Stimulated activated CD8-positive, alpha-beta memory T cell treated with anti-CD3 and anti-CD28 coated beads, Interleukin-2, amount 100 ng/mL, for 48 hours (primary cell): ENCODE data around the gene TMEM88.

Experiments
- DNase-seq, 2 donors: peaks; one replicate each; pipeline ENCODE4 v3.0.0-alpha.2; 2020; ENCODE audit warnings: low read depth in 2 of 2

The TMEM88 gene

DNA sequence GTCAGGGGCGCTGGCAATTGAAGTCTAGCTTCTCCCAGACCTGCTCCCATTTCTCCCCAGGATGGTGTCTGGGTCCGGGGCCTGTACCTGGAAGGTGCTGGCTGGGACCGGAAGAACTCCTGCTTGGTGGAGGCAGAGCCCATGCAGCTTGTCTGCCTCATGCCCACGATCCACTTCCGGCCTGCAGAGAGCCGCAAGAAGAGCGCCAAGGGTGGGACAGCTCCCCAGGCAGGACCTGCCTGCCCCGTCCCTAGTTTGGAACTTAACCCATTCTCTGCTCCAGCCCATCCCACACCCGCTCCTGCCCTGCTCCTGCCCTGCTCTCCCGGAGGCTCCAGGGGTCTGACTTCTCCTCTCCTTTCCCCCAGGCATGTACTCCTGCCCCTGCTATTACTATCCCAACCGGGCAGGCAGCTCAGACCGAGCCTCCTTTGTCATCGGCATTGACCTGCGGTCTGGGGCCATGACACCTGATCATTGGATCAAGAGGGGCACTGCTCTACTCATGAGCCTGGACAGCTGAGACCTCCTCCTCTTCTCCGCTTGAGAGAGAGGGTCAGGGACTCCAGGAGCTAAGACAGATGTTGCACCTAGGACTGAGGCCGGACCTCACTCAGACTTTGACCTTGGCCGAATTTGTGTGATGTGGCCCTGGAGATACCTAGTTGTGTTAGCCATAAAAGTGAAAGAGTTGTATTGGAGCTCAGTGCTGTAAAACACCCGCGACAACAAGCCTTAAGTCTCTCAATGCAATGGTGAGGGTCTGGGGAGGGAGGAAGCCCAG lies 21.7 kb upstream of the TMEM88 start:
- DNase-seq: no peak

DNA sequence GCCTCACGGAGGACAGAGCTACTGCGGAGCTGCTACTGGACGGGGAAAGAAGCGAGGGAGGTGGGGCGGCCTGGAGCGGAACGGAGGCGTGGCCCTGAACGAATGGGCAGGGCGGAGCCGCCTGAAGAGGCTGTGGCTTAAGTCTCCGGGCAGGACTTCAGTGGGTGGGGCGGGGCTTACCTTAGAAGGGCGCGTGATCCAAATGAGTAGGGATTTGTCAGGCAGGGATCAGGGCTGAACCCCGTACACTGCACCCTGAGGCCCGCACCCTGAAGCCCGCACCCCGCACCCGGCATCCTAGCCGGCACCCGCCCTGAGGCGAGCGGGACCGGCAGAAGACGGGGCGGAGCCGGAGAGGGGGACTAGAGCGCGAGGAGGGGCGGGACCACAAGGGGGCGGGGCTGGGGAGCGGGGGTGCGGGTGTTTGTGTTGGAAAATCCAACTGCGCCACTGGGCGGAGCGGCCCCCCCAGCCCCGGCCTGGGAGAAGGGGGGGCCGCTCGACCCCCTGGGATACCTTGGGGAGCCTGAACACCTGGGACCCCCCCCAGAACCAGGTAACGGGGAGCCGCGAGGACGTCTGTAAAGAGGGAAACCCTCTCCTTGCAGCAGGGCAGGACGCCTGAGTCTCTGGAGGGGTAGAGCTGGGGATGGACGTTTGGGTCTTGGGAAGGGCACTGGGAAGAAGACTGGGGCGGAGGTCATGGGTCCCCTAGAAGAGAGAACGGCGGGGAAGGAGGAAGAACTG lies 20.9 kb upstream of the TMEM88 start, which contains the start of gene KDM6B:
Gene KDM6B, plus strand, starts transcription at position 423 of the 747 bp plus-strand sequence. CDS start 11,338 bp downstream, outside the sequence.
- peak; percentile 79 to 84 for DNase-seq

DNA sequence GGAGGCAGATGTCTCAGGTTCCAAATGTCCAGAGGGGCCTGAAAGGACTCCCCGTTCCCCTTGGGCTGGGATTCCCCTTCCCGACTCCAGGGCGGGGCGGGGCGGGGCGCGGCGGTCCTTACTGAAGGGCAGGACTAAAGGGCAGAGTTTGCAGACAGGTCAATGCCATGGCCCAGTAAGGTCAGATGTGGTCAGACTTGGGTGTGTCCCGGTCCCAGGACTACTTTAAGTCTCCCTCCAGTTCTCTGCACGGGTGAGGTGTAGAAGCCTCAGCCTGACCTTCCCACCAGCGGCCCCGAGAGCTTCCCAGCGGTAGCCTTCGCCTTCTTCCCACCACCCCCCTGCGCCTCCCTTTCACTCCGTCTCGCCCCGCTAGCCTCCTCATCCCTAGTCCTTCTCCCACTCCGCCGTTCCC lies 20.3 kb upstream of the TMEM88 start:
- no peak for DNase-seq

DNA sequence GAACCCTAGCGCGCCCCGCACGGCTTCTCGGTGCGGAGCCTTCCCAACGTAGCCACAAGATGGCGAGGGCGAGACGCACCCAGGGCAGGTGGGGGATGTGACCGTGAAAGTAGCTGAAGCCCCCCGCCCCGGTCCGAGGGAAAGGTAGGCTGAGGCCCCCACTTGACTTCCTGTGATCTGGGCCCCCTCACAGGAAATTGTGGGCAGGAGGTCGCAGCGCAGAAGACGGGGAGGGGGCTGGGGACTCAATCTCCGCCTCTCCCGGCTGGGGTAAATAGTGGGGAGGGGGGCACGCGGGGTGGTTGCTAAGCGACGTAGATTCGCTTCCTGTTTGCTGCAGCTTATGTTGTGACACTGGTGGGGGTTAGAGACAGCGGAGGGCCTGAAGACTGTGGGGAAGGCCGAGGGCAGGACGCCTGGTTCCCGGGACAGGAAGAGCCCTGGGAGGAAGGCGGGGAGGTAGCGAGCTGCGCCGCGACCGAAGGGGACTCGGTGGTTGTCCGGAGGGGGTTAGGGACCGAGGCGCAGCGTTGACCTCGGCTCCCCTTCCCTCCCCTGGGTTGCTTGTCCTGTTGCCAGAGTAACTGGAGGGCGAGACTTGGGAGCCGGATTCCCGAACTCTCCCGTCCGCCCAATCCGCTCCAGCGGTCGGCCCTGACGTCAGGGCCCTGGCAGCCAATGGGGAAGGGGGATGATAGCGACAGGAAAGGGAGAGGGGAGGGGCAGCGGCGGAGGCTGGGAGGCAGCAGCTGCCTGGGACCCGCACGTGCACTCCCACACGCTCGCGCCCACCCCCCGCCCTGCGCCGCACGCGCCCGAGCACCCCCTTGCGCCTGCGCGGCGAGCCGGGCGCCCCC lies 19.7 kb upstream of the TMEM88 start:
- DNase-seq: peak; percentile 82 to 87

DNA sequence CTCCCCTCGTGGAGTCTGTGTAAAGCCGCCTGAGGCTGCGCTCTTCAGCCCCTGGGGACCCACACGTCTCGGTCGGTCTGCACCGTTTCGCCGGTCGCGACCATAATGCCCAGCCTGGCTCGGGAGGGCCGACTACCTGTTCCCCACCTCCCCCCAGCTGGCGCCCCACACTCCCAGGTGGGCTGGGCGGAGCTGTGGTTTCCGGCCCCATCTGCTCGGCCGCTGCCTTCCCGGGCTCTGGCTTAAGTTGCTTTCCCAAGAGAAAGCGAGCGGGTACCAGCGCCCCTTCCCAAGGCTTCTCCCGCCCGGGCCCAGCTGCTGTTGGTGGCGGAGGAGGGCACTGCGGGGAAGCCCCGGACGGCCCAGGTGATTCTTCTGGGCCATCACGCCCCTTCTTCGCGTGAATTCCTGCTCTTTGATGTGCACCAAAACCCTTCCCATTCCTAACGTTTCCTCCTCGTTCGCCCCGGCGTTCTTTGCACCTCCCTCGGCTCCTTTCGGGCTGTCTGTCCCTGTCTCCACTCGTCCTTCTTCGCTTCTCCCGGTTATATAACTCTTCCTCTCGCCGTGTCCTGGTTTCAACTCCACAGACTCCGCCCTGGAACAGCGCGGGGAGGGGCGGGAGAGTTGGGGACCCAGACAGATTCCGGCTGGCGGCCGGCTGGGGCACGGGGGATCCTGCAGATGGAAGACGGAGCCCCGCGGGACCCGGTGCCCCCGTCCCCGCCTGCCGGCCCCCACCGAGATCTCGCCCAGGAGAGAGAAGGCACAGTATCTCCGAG lies 18.9 kb upstream of the TMEM88 start:
- DNase-seq: no peak

DNA sequence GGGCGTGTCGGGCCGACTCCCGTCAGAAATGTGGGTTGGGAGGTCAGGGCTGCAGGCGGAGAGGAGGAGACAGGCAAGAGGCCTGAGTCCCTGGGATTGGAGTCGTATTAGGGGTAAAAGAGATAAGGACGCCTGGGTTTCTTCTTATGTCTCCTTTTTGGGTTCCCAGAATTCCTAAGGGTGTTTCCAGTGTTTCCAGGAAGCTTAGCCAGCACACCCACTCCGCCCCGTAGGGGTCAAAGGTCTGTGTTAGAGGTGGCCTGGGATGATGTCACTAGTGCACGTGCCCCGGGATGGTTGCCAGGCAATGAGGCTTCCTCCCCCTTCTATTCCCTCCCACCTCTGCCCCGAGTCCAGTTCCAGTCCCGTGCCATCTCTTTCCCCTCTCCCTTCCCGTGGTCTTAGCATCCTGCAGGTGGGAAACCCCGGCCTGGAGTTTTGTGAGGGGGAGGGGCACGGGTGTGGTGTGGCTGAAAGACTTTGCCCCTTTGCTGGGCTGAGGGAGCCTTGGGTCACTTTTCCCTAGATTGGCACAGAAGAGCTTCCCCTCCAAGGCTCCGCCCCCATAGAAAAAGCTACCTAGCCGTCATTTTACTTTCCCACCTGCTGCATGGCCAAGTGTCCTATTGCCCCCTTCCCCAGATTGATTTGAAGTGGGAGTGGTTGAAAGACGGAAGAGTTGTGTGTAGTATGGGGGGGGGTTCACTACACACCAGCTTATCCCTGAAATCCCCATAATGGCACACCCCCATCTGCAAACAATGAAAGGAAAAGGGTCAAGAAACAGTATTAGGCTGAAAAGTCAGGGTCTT lies 18.1 kb upstream of the TMEM88 start:
- DNase-seq: peak in 1 of 2 donors; percentile 56

DNA sequence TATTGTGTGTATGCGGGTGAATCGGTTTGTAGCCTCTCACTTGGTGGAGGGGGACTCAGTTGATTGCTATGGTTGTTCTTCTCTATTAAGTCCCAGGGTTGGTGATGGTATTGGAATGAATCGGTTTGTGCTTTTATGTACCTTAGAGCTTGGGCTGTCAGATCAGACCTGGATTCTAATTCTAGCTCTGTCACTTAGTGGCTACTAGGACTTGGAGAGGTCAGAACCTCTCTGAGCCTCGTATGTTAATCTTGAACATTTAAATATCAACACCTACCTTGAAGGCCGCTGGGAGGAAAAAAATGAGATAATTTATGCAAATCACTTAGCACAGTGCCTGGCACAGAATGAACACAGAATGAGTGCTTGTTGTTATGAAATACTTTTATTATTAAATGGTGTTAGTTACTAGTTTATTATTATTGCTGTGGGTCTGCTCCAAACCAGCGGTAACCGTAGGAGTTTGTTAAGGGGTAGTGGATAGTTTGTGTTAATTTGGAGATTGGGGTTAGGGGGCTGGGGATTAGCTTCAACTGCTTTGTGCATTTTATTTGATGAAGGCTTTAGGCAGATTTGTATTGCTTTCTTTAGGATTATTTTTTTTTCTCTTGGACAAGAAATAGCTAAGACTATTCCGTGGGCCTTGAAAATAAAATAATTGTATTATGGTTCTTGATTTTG lies 17.3 kb upstream of the TMEM88 start:
- no peak for DNase-seq

DNA sequence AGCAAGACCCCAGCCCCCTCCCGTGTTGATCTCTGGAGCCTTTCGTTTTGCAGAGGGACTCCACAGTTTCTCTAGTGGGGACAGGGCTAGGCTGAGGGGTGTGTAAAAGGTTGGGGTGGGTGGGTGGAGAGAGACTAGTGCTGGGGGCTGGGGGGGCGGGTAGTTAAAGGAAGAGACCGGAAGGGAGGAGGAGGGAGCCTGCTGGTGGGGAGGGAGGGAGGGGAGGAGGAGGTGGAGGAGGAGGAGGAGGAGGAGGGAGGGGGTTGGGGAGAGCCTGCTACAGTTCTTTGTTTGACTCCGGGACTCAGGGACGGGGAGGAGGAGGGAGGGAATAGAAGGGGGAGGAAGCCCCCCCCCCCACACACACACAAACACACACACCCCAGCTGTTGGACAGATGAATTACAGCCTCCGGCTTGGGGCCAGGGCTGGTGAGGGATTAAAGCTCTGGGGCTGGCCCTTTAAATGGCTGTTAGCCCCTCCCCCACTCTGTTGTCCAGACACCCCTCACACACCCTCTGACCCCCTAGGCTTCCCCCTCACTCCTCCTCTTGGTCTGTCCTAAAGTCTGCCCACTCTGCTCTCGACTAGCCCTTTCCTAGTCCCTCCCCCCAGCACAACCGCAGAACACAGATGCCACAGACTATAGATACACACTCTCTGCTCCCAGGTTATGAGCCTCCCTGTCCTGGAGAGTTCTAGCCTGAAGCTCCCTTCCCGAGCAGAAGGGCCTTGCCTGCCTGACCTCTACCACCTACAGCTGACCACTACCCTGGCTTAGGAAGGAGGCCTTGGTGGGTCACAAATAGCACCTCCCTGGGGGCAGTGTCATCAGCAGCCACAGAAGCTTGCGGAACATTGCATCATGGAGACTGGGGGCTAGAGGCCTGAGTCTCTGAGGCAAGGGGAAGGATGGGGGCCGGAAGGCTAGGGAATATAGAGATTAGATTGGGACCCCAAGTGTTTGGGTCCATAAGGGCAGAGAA lies 16.5 kb upstream of the TMEM88 start:
- DNase-seq: no peak

DNA sequence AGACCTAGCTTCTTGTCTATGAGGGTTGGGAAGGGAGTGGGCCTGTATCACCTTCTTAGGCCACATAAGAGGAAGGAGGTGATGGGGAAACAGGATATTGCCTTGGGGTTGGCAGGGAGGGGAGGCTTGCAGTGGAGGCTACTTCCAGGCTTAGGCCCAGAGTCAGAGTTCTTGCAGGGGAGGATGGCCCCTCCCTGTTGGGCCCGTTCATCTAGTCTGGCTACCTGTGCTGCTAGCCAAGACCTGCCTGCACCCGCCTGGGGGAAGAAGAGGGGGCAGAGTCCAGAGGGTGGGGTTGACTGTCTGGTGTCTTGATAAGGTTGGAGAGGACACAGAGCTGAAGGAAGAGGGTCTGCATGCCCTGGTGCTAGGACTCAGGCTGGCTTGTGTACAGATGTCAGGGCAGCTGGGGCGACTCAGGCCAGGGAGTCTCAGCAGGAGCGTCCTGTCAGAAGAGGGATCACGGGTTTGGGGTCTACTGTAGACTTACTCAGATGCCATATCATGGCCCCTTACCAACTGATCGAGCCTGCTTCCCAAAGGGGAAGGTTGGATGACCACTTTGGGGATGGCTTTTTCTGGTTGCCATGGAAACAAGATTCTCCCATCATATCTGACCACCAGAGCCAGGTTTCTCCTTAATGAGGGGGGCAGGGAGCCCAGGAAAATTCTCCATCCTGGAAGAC lies 15.5 kb upstream of the TMEM88 start:
- DNase-seq: no peak

DNA sequence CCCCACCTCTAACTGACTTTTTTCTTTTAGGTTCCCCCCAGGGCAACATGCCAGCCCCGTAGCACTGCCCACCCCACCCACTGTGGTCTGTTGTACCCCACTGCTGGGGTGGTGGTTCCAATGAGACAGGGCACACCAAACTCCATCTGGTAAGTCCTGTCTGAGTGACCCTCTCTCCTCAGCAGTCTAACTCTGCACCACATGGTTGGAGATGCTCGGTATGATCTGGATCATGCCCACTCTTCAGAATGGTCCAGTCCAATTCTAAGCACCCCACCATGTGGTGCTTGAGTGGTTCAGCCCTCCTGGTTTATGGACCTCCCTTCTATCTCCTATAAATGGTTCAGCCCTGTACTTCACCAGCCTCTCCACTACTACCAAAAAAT lies 15.0 kb upstream of the TMEM88 start:
- DNase-seq: no peak

DNA sequence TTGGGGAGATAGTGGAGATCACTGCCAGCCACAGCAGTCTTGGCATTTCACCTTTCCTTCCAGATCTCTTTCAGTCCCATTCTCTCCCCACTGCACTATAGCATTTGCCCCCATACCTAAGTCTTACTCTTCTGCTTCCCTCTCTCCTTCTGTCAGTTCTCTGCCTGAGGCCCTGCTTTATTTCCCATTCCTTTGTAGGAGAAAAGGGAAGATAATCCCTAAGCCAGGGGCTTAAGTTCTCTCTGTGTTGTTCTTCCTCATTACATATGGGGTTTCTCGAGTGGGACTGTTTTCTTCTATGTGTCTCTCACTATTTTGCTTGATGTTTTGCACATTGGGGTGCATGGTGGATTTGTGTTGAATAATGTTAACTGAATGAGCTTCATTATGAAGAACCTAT lies 14.4 kb upstream of the TMEM88 start:
- no peak for DNase-seq

DNA sequence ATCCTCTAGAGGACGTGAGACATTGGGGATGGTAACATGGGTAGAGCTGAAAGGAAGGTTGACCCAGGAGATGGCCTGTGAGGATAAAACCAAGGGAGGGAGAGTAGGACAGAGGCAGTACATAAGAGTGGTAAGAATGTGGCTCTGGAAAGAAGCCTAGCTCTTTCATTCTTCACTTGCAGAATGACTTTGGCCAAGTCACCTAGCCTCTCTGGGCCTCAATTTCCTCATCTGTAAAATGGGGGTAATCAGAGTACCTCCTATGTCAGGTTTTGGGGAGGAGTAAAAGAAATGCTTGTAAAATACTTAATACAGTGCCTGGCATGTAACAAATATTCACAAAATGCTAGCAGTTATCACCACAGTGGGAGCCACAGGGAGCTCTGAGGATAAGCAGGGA lies 14.0 kb upstream of the TMEM88 start:
- DNase-seq: no peak

DNA sequence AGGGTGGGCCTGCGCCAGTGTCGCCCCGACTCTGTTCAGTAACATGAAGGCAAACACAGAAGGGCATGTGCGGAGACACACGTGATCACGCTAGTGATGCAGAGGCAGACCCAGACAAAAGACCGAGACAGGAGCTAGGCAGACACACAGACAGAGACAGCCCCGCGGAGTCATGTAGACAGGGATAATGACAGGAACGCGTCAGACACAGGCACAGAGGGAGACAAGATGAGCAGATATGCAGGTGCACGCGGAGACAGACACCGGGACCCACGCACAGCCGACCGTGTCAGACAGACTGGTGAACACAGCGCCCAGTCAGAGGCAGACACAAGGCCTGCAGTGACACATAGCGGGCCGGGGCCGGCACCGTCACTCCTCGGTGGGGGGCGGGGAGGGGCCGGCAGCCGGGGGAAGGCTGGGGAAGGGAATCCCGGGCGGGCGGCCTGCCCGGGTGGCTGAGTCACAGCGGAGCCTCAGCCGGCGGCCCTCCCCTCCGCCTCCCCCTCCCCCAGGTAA lies 13.4 kb upstream of the TMEM88 start:
- peak; percentile 88 to 90 for DNase-seq

DNA sequence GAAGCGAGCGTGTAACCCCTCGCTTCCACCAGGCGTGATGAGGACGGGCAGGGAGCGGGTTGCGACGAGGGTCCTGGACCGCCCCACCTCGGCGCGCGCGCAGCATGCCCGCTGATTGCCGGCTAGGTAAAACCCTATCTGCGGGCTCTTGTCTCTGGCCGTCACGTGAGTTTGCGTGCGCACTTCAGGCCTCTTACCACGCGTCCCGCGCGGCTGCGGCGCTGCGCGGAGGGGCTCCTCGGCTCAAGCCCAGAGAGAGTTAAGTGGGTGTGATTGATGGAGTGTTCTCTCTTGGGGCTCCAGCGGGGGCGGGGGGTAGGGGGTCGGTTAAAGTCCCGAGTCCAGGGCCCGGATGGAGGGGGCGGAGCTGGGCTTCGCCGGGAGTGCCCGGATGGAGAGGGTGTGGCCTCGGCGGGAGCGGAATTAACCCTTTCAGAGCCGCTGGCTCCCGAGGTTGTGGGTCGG lies 12.9 kb upstream of the TMEM88 start:
- DNase-seq: peak; percentile 79 to 81

DNA sequence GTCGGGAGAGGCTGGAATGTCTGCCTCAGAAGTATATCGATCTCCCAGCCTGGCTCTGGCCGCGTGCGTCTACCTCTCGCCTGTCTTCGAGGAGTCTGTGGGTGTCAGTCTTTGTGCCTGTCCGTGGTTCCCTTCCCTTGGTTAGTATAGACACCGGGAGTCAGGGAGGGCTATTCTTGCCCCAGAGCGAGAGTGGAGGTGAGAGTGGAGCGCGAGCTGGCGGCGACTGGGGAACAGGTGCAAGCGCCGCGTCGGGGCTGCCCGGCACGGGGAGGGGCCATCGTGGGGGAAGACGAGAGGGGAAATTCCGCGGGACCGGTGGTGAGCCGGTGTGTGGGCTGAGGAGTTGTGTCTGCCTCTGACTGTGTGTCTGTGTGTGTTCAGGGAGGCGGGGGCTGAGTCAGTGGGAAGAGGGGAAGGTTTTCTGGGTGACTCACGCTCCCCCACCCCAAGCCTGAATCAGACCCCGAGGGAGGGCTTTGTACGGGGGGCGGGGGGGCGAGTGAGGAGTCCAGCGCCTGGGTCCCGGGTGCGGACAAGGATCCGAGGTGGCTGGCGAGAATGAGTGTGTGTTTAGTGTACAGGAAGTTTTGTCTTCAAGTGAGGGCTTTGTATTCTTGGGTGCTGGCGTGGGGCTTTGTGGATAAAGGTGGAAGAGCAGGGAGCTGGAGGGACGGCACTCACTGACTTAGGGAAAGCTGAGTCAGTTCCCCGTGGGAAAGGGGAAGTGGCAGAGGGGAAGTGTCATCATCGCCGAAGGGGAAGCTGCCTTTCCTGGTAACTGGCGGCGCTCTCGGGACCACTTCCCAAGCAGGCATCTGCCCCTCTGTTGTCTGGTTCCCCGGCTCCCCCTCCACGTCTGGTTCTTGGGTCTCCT lies 12.2 kb upstream of the TMEM88 start:
- DNase-seq: peak; percentile 92 to 93

DNA sequence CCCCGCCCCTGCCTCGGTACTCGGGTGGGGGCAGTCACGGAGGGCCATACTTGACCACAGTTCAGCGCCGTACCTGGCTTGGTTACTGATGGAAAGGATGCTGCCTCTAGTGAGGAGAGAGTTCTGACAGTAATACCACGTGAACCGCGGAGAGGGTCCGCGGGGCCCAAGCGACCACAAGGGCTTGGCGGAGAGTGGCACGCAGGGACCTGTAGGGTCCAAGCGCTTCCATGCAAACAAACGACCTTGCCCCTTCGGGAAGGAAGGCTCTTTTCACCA lies 11.7 kb upstream of the TMEM88 start:
- DNase-seq: peak in 1 of 2 donors; percentile 39
